Esophagus squamous epithelium (tissue), 4 donors: ENCODE data around the gene ALPP.
"Not testable (repeated sequence)": the region's sequence is repeated elsewhere in the genome, so short reads cannot be mapped to it uniquely, and the experiment has no call there.

Experiments
- CTCF ChIP-seq, 6 experiments: fragments of 450-650 bp in 4 of 6; fragments of 200-600 bp in 2 of 6; sonication (generic) in 2 of 6; IDR thresholded peaks; one replicate each; pipeline ENCODE4 v1.5.1; 2016 to 2019; ENCODE audit warnings: antibody characterized with exemption in 6 of 6, mild to moderate bottlenecking in 4 of 6, moderate library complexity in 4 of 6
- POLR2A ChIP-seq, 4 donors: fragments of 450-650 bp; IDR thresholded peaks; one replicate each; pipeline ENCODE4 v1.6.1; 2017; ENCODE audit warnings: antibody characterized with exemption in 4 of 4, mild to moderate bottlenecking in 4 of 4, moderate library complexity in 3 of 4

DNA sequence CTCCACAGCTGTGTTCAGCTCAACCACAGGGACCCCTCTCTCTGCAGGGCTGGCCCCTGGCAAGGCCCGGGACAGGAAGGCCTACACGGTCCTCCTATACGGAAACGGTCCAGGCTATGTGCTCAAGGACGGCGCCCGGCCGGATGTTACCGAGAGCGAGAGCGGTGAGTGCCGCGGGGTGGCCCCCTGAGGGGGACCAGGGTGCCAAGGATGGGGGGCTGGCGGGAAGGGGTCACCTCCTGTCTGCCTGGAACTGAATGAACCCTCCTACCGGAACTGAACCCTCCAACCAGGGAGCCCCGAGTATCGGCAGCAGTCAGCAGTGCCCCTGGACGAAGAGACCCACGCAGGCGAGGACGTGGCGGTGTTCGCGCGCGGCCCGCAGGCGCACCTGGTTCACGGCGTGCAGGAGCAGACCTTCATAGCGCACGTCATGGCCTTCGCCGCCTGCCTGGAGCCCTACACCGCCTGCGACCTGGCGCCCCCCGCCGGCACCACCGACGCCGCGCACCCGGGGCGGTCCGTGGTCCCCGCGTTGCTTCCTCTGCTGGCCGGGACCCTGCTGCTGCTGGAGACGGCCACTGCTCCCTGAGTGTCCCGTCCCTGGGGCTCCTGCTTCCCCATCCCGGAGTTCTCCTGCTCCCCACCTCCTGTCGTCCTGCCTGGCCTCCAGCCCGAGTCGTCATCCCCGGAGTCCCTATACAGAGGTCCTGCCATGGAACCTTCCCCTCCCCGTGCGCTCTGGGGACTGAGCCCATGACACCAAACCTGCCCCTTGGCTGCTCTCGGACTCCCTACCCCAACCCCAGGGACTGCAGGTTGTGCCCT is 2.9 kb downstream of the ALPP start:
- TF ChIP-seq POLR2A, CTCF (IDR thresholded peaks at IDR 0.05): not testable (repeated sequence)
